ENCODE results near the gene PSMC6.

Gene PSMC6

GRCh38 chr14:52678591-52678990 lies 28.4 kb upstream of the PSMC6 start:
- TF ChIP-seq CTCF (IDR thresholded peaks at IDR 0.05; ENCODE audit: low read depth, low read length) = peak; percentile 32
- H3K9me3 ChIP-seq (ENCODE audit: severe bottlenecking) = no peaks in the 10 kb centered on the region
- H3K27ac ChIP-seq = no peak overlapping the region
- H3K27me3 ChIP-seq (ENCODE audit: insufficient read depth, low read depth, severe bottlenecking) = no peaks in the 10 kb centered on the region
- DNase-seq = no peak
- no peak overlapping the region for H3K4me3 ChIP-seq (ENCODE audit: low read depth, low read length)
- peaks cover 33% of the 10 kb centered on the region for H3K36me3 ChIP-seq

- DNase-seq = no peak
- Histone ChIP-seq H3K27me3 (ENCODE audit: insufficient read depth, low read depth, severe bottlenecking) (no peaks in the 10 kb centered on the region), H3K4me3 (ENCODE audit: low read depth, low read length) (no peak overlapping the region), H3K9me3 (ENCODE audit: severe bottlenecking) (no peaks in the 10 kb centered on the region), H3K27ac (no peak overlapping the region), H3K36me3 (peaks cover 10% of the 10 kb centered on the region)
- TF ChIP-seq CTCF (IDR thresholded peaks at IDR 0.05; ENCODE audit: low read depth, low read length) = no peak
Observed at GRCh38 chr14:52683985-52684520, 22.9 kb upstream of the PSMC6 start.

- Histone ChIP-seq H3K9me3 (ENCODE audit: severe bottlenecking) (no peaks in the 10 kb centered on the region), H3K27me3 (ENCODE audit: insufficient read depth, low read depth, severe bottlenecking) (no peaks in the 10 kb centered on the region), H3K4me3 (ENCODE audit: low read depth, low read length) (no peak overlapping the region), H3K27ac (no peak overlapping the region), H3K36me3 (peaks cover 2% of the 10 kb centered on the region)
- no peak for DNase-seq
- TF ChIP-seq CTCF (IDR thresholded peaks at IDR 0.05; ENCODE audit: low read depth, low read length) = no peak
Observed at GRCh38 chr14:52686176-52686575, 20.8 kb upstream of the PSMC6 start.

GRCh38 chr14:52690983-52691760 lies 15.8 kb upstream of the PSMC6 start:
- no peaks in the 10 kb centered on the region for H3K9me3 ChIP-seq (ENCODE audit: severe bottlenecking)
- H3K4me3 ChIP-seq (ENCODE audit: low read depth, low read length) = no peak overlapping the region
- peak overlapping the region; percentile 48 for H3K27ac ChIP-seq
- peak; percentile 45 for DNase-seq
- TF ChIP-seq CTCF (IDR thresholded peaks at IDR 0.05; ENCODE audit: low read depth, low read length) = no peak
- no peaks in the 10 kb centered on the region for H3K27me3 ChIP-seq (ENCODE audit: insufficient read depth, low read depth, severe bottlenecking)
- no peaks in the 10 kb centered on the region; the same call in 1 of the 2 replicates for H3K36me3 ChIP-seq

- Histone ChIP-seq H3K27ac (no peak overlapping the region; the same call in 1 of the 2 replicates), H3K4me3 (ENCODE audit: low read depth, low read length) (no peak overlapping the region), H3K27me3 (ENCODE audit: insufficient read depth, low read depth, severe bottlenecking) (no peaks in the 10 kb centered on the region), H3K36me3 (no peaks in the 10 kb centered on the region; the same call in 1 of the 2 replicates), H3K9me3 (ENCODE audit: severe bottlenecking) (no peaks in the 10 kb centered on the region)
- no peak for TF ChIP-seq CTCF (IDR thresholded peaks at IDR 0.05; ENCODE audit: low read depth, low read length)
- DNase-seq = no peak
Observed at GRCh38 chr14:52692248-52692962, 14.6 kb upstream of the PSMC6 start.

Measured in WERI-Rb-1 (cell line).